ENCODE measurements around the gene VPS16.

- no peak for TF ChIP-seq EP300 (IDR thresholded peaks at IDR 0.05)
- TF ChIP-seq, protein P1, sequence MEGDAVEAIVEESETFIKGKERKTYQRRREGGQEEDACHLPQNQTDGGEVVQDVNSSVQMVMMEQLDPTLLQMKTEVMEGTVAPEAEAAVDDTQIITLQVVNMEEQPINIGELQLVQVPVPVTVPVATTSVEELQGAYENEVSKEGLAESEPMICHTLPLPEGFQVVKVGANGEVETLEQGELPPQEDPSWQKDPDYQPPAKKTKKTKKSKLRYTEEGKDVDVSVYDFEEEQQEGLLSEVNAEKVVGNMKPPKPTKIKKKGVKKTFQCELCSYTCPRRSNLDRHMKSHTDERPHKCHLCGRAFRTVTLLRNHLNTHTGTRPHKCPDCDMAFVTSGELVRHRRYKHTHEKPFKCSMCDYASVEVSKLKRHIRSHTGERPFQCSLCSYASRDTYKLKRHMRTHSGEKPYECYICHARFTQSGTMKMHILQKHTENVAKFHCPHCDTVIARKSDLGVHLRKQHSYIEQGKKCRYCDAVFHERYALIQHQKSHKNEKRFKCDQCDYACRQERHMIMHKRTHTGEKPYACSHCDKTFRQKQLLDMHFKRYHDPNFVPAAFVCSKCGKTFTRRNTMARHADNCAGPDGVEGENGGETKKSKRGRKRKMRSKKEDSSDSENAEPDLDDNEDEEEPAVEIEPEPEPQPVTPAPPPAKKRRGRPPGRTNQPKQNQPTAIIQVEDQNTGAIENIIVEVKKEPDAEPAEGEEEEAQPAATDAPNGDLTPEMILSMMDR (IDR thresholded peaks at IDR 0.05): no peak
Measured at GRCh38 chr20:2814587-2815051, 25.9 kb upstream of the VPS16 start, which contains the start of gene C20orf141.

All from suprapubic skin (tissue), 3 donors.